ENCODE data around the gene MYO6. TPM values are rescaled to one million over a fixed set of nuclear protein-coding genes. Genes with fewer than 3 reads are reported as not detected.

Gene MYO6
- total RNA-seq, 1 experiment from 2014 or later = 46.9 TPM

- no peaks in the 10 kb centered on the region for H3K23me2 ChIP-seq (ENCODE audit: insufficient read length, low read depth, low read length, poor library complexity, severe bottlenecking)
- no peak overlapping the region for H3K23ac ChIP-seq (ENCODE audit: insufficient read length, low read depth, low read length)
- WGBS (ENCODE audit: extremely low coverage, insufficient read length, low lambda C conversion rate) = no CpG with 5 or more reads among the region's 6 CpGs
- H3K79me1 ChIP-seq (ENCODE audit: insufficient read depth, low read depth, low read length, poor library complexity, severe bottlenecking) = no peaks in the 10 kb centered on the region
- H2BK120ac ChIP-seq (ENCODE audit: low read depth, low read length, poor library complexity, severe bottlenecking) = no peak overlapping the region
- no peak overlapping the region for H2AK5ac ChIP-seq (ENCODE audit: insufficient read length, low read length)
- Mint-ChIP-seq H3K27me3 (ENCODE audit: low read depth) (no peaks in the 10 kb centered on the region), H3K4me1 (peaks cover 16 to 23% of the 10 kb centered on the region in 2 experiments), H3K9me3 (no peaks in the 10 kb centered on the region; a peak in 1 of 5 replicates), H3K36me3 (ENCODE audit: insufficient read depth in 1 of 3, low read depth in 3 of 3) (no peaks in the 10 kb centered on the region; a peak in 1 of 7 replicates), H3K27ac (peak overlapping the region in 2 of 3 experiments; percentile 69 to 80; a peak in 3 of 7 replicates), H3K4me3 (no peak overlapping the region)
- H2BK20ac ChIP-seq (ENCODE audit: low read depth, low read length, poor library complexity, severe bottlenecking) = no peak overlapping the region
- no peak overlapping the region for H3K9ac ChIP-seq (ENCODE audit: extremely low read depth, insufficient read length, low read length)
- no peaks in the 10 kb centered on the region; the same call in 1 of the 2 replicates for H3K4me1 ChIP-seq (ENCODE audit: insufficient read depth, low read length)
- H2BK5ac ChIP-seq (ENCODE audit: insufficient read length, low read length) = no peak overlapping the region
- no peak overlapping the region for H2BK15ac ChIP-seq (ENCODE audit: low read depth, low read length)
- no peaks in the 10 kb centered on the region for H4K20me1 ChIP-seq (ENCODE audit: control insufficient read depth, insufficient read depth, insufficient read length)
- no peak overlapping the region for H3K27ac ChIP-seq (ENCODE audit: insufficient read length, low read depth, low read length)
- H3K27me3 ChIP-seq (ENCODE audit: insufficient read depth, low read length) = no peaks in the 10 kb centered on the region
- H4K91ac ChIP-seq (ENCODE audit: insufficient read length, low read depth, low read length) = no peak overlapping the region
- H3K18ac ChIP-seq (ENCODE audit: insufficient read length, low read depth, low read length) = no peak overlapping the region
- no peak overlapping the region for H3K56ac ChIP-seq (ENCODE audit: insufficient read length, low read depth, low read length)
- no peak overlapping the region for H4K5ac ChIP-seq (ENCODE audit: insufficient read length, low read depth, low read length)
- no peak overlapping the region for H3K4ac ChIP-seq (ENCODE audit: low read depth, low read length)
- no peak overlapping the region for H2BK12ac ChIP-seq (ENCODE audit: insufficient read length, low read depth, low read length)
- no peak overlapping the region for H3T11ph ChIP-seq (ENCODE audit: low read length)
- no peak overlapping the region for H3K4me2 ChIP-seq (ENCODE audit: insufficient read depth, insufficient read length, low read length)
- H4K8ac ChIP-seq (replicated peaks; ENCODE audit: insufficient read length, low read depth, low read length) = no peak overlapping the region
- no peaks in the 10 kb centered on the region for H3K79me2 ChIP-seq (ENCODE audit: insufficient read depth, low read length)
- H3K9me3 ChIP-seq (ENCODE audit: control insufficient read depth, low read depth, low read length) = no peaks in the 10 kb centered on the region
- no peak for DNase-seq
- no peak overlapping the region for H2AFZ ChIP-seq (ENCODE audit: low read length)
- TF ChIP-seq CTCF (conservative IDR thresholded peaks at IDR 0.05) = no peak
- no peak overlapping the region for H3K14ac ChIP-seq (ENCODE audit: insufficient read depth, low read length)
Observed at GRCh38 chr6:75794954-75795739, 46.1 kb downstream of the MYO6 start.

Data from H9 (cell line).